ENCODE results near the gene CD58. TPM values are rescaled to one million over a fixed set of nuclear protein-coding genes. Genes with fewer than 3 reads are reported as not detected.
"Not testable (repeated sequence)": the region's sequence is repeated elsewhere in the genome, so short reads cannot be mapped to it uniquely, and the experiment has no call there.

The CD58 gene
- total RNA-seq, 1 experiment from 2014 or later, result 41.9 TPM

- peak; percentile 66 for DNase-seq (ENCODE audit: low read depth)
These were observed 959 bp downstream of the CD58 start for GRCh38 chr1:116569776-116570357.

- DNase-seq (ENCODE audit: low read depth), result no peak
These were observed 1.5 kb downstream of the CD58 start for GRCh38 chr1:116569381-116569670.

- no peak for DNase-seq (ENCODE audit: low read depth)
These were observed 2.0 kb downstream of the CD58 start for GRCh38 chr1:116568662-116569380.

GRCh38 chr1:116567790-116568661 lies 2.8 kb downstream of the CD58 start:
- no peak for DNase-seq (ENCODE audit: low read depth)

- no peak for DNase-seq (ENCODE audit: low read depth)
These were observed 5.6 kb downstream of the CD58 start for GRCh38 chr1:116565222-116565621.

GRCh38 chr1:116564426-116564825 lies 6.4 kb downstream of the CD58 start:
- no peak for DNase-seq (ENCODE audit: low read depth)

GRCh38 chr1:116562465-116562864 lies 8.4 kb downstream of the CD58 start:
- DNase-seq (ENCODE audit: low read depth), result not testable (repeated sequence)

- DNase-seq (ENCODE audit: low read depth), result no peak
These were observed 9.3 kb downstream of the CD58 start for GRCh38 chr1:116561563-116561962.

GRCh38 chr1:116560704-116561490 lies 9.9 kb downstream of the CD58 start:
- DNase-seq (ENCODE audit: low read depth), result no peak

- DNase-seq (ENCODE audit: low read depth), result no peak
These were observed 11.5 kb downstream of the CD58 start for GRCh38 chr1:116559304-116559761.

GRCh38 chr1:116558571-116558970 lies 12.3 kb downstream of the CD58 start:
- no peak for DNase-seq (ENCODE audit: low read depth)

GRCh38 chr1:116558140-116558549 lies 12.7 kb downstream of the CD58 start:
- no peak for DNase-seq (ENCODE audit: low read depth)

- DNase-seq (ENCODE audit: low read depth), result no peak
These were observed 13.4 kb downstream of the CD58 start for GRCh38 chr1:116557323-116557878.

- peak; percentile 99 for DNase-seq (ENCODE audit: low read depth)
These were observed 14.4 kb downstream of the CD58 start for GRCh38 chr1:116556289-116557006.

- no peak for DNase-seq (ENCODE audit: low read depth)
These were observed 15.9 kb downstream of the CD58 start for GRCh38 chr1:116554924-116555323.

- peak; percentile 70 for DNase-seq (ENCODE audit: low read depth)
These were observed 17.3 kb downstream of the CD58 start for GRCh38 chr1:116553386-116554115.

GRCh38 chr1:116546354-116546977 lies 24.4 kb downstream of the CD58 start:
- DNase-seq (ENCODE audit: low read depth), result no peak

- DNase-seq (ENCODE audit: low read depth), result no peak
These were observed 25.5 kb downstream of the CD58 start for GRCh38 chr1:116545359-116545705.

GRCh38 chr1:116544588-116545358 lies 26.1 kb downstream of the CD58 start:
- no peak for DNase-seq (ENCODE audit: low read depth)
